Measurements from ENCODE around the gene FRMPD2.

Gene FRMPD2

GRCh38 chr10:48215486-48216203 is 58.9 kb downstream of the FRMPD2 start:
- no peak overlapping the region for H2BK5ac ChIP-seq (ENCODE audit: low read depth, low read length, poor library complexity, severe bottlenecking)
- H2AFZ ChIP-seq (ENCODE audit: low read depth, low read length) = no peak overlapping the region
- no peak overlapping the region for H2AK5ac ChIP-seq (ENCODE audit: low read length, severe bottlenecking)
- H3K27me3 ChIP-seq (ENCODE audit: control insufficient read depth in 1 of 2, insufficient read depth in 1 of 2, low read length in 2 of 2) = peaks cover 37 to 64% of the 10 kb centered on the region in 2 experiments
- peaks cover 4% of the 10 kb centered on the region for H3K9me3 ChIP-seq (ENCODE audit: control insufficient read depth, low read length)
- H2BK15ac ChIP-seq (ENCODE audit: low read depth, poor library complexity, severe bottlenecking) = no peak overlapping the region
- no peak overlapping the region for H3K14ac ChIP-seq (ENCODE audit: low read length in 2 of 2)
- DNase-seq = peak; percentile 36
- H3K4me2 ChIP-seq (ENCODE audit: low read length, poor library complexity, severe bottlenecking) = no peak overlapping the region
- no peak overlapping the region for H3K9ac ChIP-seq (ENCODE audit: low read length)
- H3K27ac ChIP-seq (ENCODE audit: low read length, poor library complexity, severe bottlenecking) = no peak overlapping the region
- 54% methylated on average over 5 of the region's 5 CpGs for WGBS
- no peak overlapping the region for H3K4me3 ChIP-seq (ENCODE audit: insufficient read depth in 1 of 2, low read depth in 1 of 2, low read length in 2 of 2)
- H4K91ac ChIP-seq (ENCODE audit: low read length) = no peak overlapping the region
- no peak overlapping the region for H3K4ac ChIP-seq (ENCODE audit: low read depth in 1 of 2, low read length in 2 of 2)
- H3K36me3 ChIP-seq (ENCODE audit: control insufficient read depth in 1 of 2, insufficient read depth in 2 of 2, low read depth in 1 of 2, low read length in 2 of 2) = no peaks in the 10 kb centered on the region
- no peak overlapping the region for H4K8ac ChIP-seq (ENCODE audit: low read length)
- no peaks in the 10 kb centered on the region for H3K4me1 ChIP-seq (ENCODE audit: control insufficient read depth, insufficient read depth, low read depth, low read length)
- H3K23ac ChIP-seq (ENCODE audit: low read length in 2 of 2) = no peak overlapping the region
- H3K79me1 ChIP-seq (replicated peaks; ENCODE audit: low read length, poor library complexity, severe bottlenecking) = no peaks in the 10 kb centered on the region
- no peak overlapping the region for H2BK12ac ChIP-seq (ENCODE audit: low read length in 2 of 2)
- no peak overlapping the region for H3K18ac ChIP-seq (ENCODE audit: low read depth in 1 of 2, low read length in 2 of 2)
- H2BK120ac ChIP-seq (ENCODE audit: low read depth, low read length) = no peak overlapping the region

DNA sequence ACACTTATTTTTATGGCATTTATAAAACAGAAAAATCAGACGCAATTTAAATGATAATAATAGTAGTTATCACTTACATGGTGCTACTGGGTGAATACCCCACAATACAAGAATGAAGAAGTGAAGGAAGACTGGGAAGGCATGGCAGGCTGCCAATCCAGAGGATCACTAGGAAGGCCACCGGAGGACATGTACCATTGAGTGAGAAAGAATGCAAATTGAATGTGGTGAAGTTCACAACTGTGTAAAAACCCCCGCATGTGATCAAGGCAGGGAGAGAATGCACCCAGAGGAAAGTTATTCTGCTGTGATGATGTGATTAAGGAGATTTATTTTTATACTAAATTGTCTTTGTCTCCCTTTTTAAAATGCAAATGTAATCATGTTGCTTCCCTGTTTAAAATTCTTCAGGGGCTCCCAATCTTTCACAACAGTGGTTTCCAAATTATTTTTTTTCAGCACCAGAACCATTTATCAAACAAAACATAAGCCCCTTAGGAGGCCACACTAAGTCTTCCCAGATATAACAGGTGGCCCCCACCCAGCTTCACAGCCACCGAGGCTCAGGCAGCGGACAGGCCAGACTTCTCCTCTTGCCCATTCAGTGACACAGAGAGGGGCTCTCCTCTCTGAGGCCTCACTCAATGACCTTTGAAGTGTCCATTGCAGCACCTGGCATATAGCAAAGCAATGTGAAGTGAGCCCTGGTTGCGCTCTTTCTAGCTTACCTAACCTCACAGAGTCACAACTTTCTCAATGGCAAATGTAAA is 59.6 kb downstream of the FRMPD2 start:
- H2BK15ac ChIP-seq (ENCODE audit: low read depth, poor library complexity, severe bottlenecking) = no peak overlapping the region
- WGBS = 93% methylated on average over 5 of the region's 6 CpGs
- peaks cover 37 to 70% of the 10 kb centered on the region in 2 experiments for H3K27me3 ChIP-seq (ENCODE audit: control insufficient read depth in 1 of 2, insufficient read depth in 1 of 2, low read length in 2 of 2)
- no peak overlapping the region for H2AK5ac ChIP-seq (ENCODE audit: low read length, severe bottlenecking)
- no peak for DNase-seq
- H3K4me1 ChIP-seq (ENCODE audit: control insufficient read depth, insufficient read depth, low read depth, low read length) = no peaks in the 10 kb centered on the region
- no peak overlapping the region for H4K91ac ChIP-seq (ENCODE audit: low read length)
- no peak overlapping the region for H2BK12ac ChIP-seq (ENCODE audit: low read length in 2 of 2)
- H3K4me3 ChIP-seq (ENCODE audit: insufficient read depth in 1 of 2, low read depth in 1 of 2, low read length in 2 of 2) = no peak overlapping the region
- no peak overlapping the region for H2BK5ac ChIP-seq (ENCODE audit: low read depth, low read length, poor library complexity, severe bottlenecking)
- no peak overlapping the region for H4K8ac ChIP-seq (ENCODE audit: low read length)
- H3K9ac ChIP-seq (ENCODE audit: low read length) = no peak overlapping the region
- H3K14ac ChIP-seq (ENCODE audit: low read length in 2 of 2) = no peak overlapping the region
- H3K79me1 ChIP-seq (replicated peaks; ENCODE audit: low read length, poor library complexity, severe bottlenecking) = no peaks in the 10 kb centered on the region
- no peak overlapping the region for H3K27ac ChIP-seq (ENCODE audit: low read length, poor library complexity, severe bottlenecking)
- no peak overlapping the region for H3K18ac ChIP-seq (ENCODE audit: low read depth in 1 of 2, low read length in 2 of 2)
- peak overlapping the region; percentile 19 for H2AFZ ChIP-seq (ENCODE audit: low read depth, low read length)
- H3K4ac ChIP-seq (ENCODE audit: low read depth in 1 of 2, low read length in 2 of 2) = no peak overlapping the region
- peaks cover 4% of the 10 kb centered on the region for H3K9me3 ChIP-seq (ENCODE audit: control insufficient read depth, low read length)
- H3K4me2 ChIP-seq (ENCODE audit: low read length, poor library complexity, severe bottlenecking) = no peak overlapping the region
- no peak overlapping the region for H2BK120ac ChIP-seq (ENCODE audit: low read depth, low read length)
- H3K36me3 ChIP-seq (ENCODE audit: control insufficient read depth in 1 of 2, insufficient read depth in 2 of 2, low read depth in 1 of 2, low read length in 2 of 2) = no peaks in the 10 kb centered on the region
- no peak overlapping the region for H3K23ac ChIP-seq (ENCODE audit: low read length in 2 of 2)

- no peak overlapping the region for H2BK12ac ChIP-seq (ENCODE audit: low read length in 2 of 2)
- H3K14ac ChIP-seq (ENCODE audit: low read length in 2 of 2) = no peak overlapping the region
- no peak overlapping the region for H3K27ac ChIP-seq (ENCODE audit: low read length, poor library complexity, severe bottlenecking)
- H3K23ac ChIP-seq (ENCODE audit: low read length in 2 of 2) = peak overlapping the region in 1 of 2 experiments; percentile 34
- H3K79me1 ChIP-seq (replicated peaks; ENCODE audit: low read length, poor library complexity, severe bottlenecking) = no peaks in the 10 kb centered on the region
- no peak for DNase-seq
- no peak overlapping the region for H3K9ac ChIP-seq (ENCODE audit: low read length)
- H3K4me1 ChIP-seq (ENCODE audit: control insufficient read depth, insufficient read depth, low read depth, low read length) = no peaks in the 10 kb centered on the region
- no peak overlapping the region for H2BK15ac ChIP-seq (ENCODE audit: low read depth, poor library complexity, severe bottlenecking)
- peaks cover 4% of the 10 kb centered on the region for H3K9me3 ChIP-seq (ENCODE audit: control insufficient read depth, low read length)
- H3K36me3 ChIP-seq (ENCODE audit: control insufficient read depth in 1 of 2, insufficient read depth in 2 of 2, low read depth in 1 of 2, low read length in 2 of 2) = no peaks in the 10 kb centered on the region
- H2AK5ac ChIP-seq (ENCODE audit: low read length, severe bottlenecking) = no peak overlapping the region
- no peak overlapping the region for H3K4me2 ChIP-seq (ENCODE audit: low read length, poor library complexity, severe bottlenecking)
- H3K4ac ChIP-seq (ENCODE audit: low read depth in 1 of 2, low read length in 2 of 2) = no peak overlapping the region
- peaks cover 28 to 70% of the 10 kb centered on the region in 2 experiments for H3K27me3 ChIP-seq (ENCODE audit: control insufficient read depth in 1 of 2, insufficient read depth in 1 of 2, low read length in 2 of 2)
- H2BK120ac ChIP-seq (ENCODE audit: low read depth, low read length) = no peak overlapping the region
- H2BK5ac ChIP-seq (ENCODE audit: low read depth, low read length, poor library complexity, severe bottlenecking) = no peak overlapping the region
- H4K8ac ChIP-seq (ENCODE audit: low read length) = no peak overlapping the region
- H4K91ac ChIP-seq (ENCODE audit: low read length) = no peak overlapping the region
- no CpG with 5 or more reads among the region's 1 CpG for WGBS
- no peak overlapping the region for H2AFZ ChIP-seq (ENCODE audit: low read depth, low read length)
- H3K18ac ChIP-seq (ENCODE audit: low read depth in 1 of 2, low read length in 2 of 2) = no peak overlapping the region
- no peak overlapping the region for H3K4me3 ChIP-seq (ENCODE audit: insufficient read depth in 1 of 2, low read depth in 1 of 2, low read length in 2 of 2)
These were observed 61.4 kb downstream of the FRMPD2 start for GRCh38 chr10:48213047-48213446.

DNA sequence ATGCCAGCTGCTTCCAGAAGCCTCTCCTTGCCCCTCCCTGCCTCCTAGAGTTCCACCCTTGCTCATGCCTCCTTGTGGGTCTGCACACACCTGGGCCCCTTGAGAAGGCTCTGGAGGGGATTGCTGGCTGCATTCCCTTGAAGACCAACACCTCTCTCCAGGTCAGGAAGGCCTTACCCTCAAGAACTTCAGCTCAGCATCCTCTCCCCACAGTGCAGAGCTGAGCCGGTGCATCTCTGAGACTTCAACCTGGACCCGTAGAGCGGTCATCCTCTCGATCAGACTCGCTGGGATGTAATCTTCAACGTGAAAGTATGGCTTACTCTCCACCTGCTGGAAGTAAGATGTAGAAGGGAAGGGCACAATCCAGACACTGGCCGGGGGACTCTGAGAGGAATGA is 62.7 kb downstream of the FRMPD2 start:
- H3K4me1 ChIP-seq (ENCODE audit: control insufficient read depth, insufficient read depth, low read depth, low read length) = no peaks in the 10 kb centered on the region
- no peak overlapping the region for H3K4me2 ChIP-seq (ENCODE audit: low read length, poor library complexity, severe bottlenecking)
- H3K9ac ChIP-seq (ENCODE audit: low read length) = no peak overlapping the region
- H3K4ac ChIP-seq (ENCODE audit: low read depth in 1 of 2, low read length in 2 of 2) = no peak overlapping the region
- WGBS = 86% methylated on average over 7 of the region's 7 CpGs
- no peak overlapping the region for H3K23ac ChIP-seq (ENCODE audit: low read length in 2 of 2)
- H3K27ac ChIP-seq (ENCODE audit: low read length, poor library complexity, severe bottlenecking) = no peak overlapping the region
- no peak for DNase-seq
- H2AK5ac ChIP-seq (ENCODE audit: low read length, severe bottlenecking) = no peak overlapping the region
- no peak overlapping the region for H2AFZ ChIP-seq (ENCODE audit: low read depth, low read length)
- H3K18ac ChIP-seq (ENCODE audit: low read depth in 1 of 2, low read length in 2 of 2) = no peak overlapping the region
- no peak overlapping the region for H3K4me3 ChIP-seq (ENCODE audit: insufficient read depth in 1 of 2, low read depth in 1 of 2, low read length in 2 of 2)
- no peak overlapping the region for H2BK5ac ChIP-seq (ENCODE audit: low read depth, low read length, poor library complexity, severe bottlenecking)
- no peak overlapping the region for H2BK15ac ChIP-seq (ENCODE audit: low read depth, poor library complexity, severe bottlenecking)
- peaks cover 30 to 62% of the 10 kb centered on the region in 2 experiments for H3K27me3 ChIP-seq (ENCODE audit: control insufficient read depth in 1 of 2, insufficient read depth in 1 of 2, low read length in 2 of 2)
- no peak overlapping the region for H2BK12ac ChIP-seq (ENCODE audit: low read length in 2 of 2)
- no peaks in the 10 kb centered on the region for H3K79me1 ChIP-seq (replicated peaks; ENCODE audit: low read length, poor library complexity, severe bottlenecking)
- no peak overlapping the region for H3K14ac ChIP-seq (ENCODE audit: low read length in 2 of 2)
- H3K9me3 ChIP-seq (ENCODE audit: control insufficient read depth, low read length) = peaks cover 4% of the 10 kb centered on the region
- H2BK120ac ChIP-seq (ENCODE audit: low read depth, low read length) = no peak overlapping the region
- H3K36me3 ChIP-seq (ENCODE audit: control insufficient read depth in 1 of 2, insufficient read depth in 2 of 2, low read depth in 1 of 2, low read length in 2 of 2) = no peaks in the 10 kb centered on the region
- no peak overlapping the region for H4K8ac ChIP-seq (ENCODE audit: low read length)
- no peak overlapping the region for H4K91ac ChIP-seq (ENCODE audit: low read length)
